Stimulated activated CD4-positive, alpha-beta T cell treated with anti-CD3 and anti-CD28 coated beads, Interleukin-2, amount 100 ng/mL, for 4 hours (primary cell): ENCODE results near the gene MERTK.
"Not testable (repeated sequence)": the region's sequence is repeated elsewhere in the genome, so short reads cannot be mapped to it uniquely, and the experiment has no call there.

Experiments used
- DNase-seq: peaks from one replicate; pipeline ENCODE4 v3.0.0-alpha.2; 2020; ENCODE audit warnings: low read depth

The MERTK gene

DNA sequence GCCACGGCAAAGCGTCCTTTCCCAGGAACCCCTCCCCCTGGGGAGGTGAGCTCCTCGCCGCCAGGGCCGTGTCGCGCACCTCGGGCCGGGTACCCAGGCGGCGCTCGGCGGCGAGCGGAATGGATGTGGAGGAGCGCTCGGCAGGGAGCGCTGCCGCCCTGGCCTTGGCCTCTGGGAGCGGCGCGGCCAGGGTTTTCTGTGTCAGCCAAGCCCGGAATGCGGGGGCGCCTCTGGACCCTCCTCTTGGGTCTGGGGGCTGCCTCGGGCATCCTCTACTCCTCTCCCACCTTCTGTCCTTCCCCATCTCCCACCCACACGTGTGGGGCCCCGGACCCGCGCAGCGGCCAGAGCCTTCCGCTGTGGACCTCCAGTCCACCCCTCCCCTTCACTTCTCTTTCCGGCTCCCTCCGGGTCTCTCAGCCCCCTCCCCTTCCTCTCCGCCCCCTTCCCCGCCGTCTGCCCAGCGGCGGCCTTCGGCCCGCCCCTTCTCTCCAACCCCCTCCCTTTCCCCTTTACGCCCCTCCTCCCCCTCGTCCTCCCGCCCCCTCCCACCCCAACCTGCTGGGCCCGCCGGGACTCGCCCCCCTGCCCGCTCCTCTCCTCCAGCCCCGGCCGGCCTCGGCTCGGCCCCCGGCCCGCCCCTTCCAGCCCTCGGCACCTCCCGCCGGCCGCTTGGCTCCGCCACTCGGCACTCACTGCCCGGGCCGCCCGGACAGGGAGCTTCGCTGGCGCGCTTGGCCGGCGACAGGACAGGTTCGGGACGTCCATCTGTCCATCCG lies at the start of gene MERTK:
Gene MERTK, plus strand, starts transcription at position 684 of the 779 bp plus-strand sequence. CDS start 129 bp downstream, outside the sequence.
- peak; percentile 27 for DNase-seq

DNA sequence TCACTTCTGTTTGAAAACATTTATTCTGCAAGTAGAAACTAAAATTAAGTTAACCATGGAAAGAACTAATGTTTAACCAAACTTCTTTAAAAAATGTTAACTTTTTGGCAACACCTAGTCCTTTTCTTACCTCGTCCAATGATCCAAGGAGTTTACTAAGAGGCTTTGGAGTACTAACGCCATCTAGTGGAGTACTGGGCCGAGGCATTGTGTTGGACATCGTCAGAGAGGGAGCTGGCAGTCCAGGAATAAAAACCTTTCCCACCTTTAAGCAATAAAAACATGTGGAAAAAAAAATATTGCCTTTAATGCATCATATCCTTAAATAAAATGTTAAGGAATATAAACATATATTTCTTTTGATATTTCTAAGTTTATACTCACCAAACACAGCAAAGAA lies 47.8 kb upstream of the MERTK start:
- not testable (repeated sequence) for DNase-seq

GRCh38 chr2:111852544-111852943 lies 45.9 kb upstream of the MERTK start:
- DNase-seq, result not testable (repeated sequence)

DNA sequence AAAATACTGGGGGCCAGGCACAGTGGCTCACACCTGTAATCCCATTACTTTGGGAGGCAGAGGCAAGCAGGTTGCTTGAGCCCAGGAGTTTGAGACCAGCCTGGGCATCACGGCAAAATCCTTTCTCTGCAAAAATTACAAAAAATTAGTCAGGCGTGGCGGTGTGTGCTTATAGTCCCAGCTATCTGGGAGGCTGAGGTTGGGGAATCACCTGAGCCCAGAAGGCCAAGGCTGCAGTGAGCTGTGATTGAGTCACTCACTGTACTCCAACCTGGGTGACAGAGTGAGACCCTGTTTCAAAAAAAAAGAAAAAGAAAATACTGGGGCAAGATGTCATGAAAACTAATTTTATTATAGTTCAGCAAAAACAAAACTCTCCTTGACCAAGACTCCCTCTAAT lies 38.4 kb upstream of the MERTK start:
- not testable (repeated sequence) for DNase-seq

DNA sequence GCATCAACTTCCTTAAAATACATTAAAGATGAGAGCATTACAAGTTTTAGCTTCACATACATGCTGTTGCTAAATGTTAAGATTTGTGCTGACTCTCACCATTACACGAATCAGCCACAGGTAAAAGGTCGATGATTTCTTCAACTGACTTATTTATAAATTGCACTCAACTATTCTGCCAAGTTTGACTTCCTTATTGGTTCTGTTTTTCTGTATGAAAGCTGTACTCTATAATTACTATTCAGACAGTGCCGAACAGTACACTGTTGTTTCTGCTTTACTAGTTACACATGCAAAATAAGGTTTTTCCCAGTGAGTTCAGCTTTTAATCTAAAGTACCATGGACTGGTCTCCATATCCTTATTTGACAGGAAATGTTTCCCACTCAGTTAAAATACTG lies 33.3 kb upstream of the MERTK start:
- not testable (repeated sequence) for DNase-seq

DNA sequence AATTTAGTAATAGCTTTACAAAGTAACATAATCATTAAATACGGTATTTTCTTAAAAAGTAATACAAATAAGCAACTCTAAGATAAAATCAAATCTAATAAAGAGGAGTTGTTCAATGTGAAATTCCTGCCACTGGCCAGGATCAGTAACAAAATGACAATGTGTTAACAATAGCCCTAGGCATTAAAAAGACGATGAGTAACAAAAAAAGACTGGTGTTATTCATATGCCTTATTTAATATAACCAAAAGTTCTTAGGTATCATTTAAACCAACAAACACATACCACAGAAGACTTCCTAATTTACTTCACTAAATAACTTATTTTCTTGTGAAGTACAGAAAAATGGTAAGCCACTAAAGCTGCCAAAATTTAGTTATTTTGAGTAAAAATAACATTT lies 25.6 kb upstream of the MERTK start:
- DNase-seq, result not testable (repeated sequence)

DNA sequence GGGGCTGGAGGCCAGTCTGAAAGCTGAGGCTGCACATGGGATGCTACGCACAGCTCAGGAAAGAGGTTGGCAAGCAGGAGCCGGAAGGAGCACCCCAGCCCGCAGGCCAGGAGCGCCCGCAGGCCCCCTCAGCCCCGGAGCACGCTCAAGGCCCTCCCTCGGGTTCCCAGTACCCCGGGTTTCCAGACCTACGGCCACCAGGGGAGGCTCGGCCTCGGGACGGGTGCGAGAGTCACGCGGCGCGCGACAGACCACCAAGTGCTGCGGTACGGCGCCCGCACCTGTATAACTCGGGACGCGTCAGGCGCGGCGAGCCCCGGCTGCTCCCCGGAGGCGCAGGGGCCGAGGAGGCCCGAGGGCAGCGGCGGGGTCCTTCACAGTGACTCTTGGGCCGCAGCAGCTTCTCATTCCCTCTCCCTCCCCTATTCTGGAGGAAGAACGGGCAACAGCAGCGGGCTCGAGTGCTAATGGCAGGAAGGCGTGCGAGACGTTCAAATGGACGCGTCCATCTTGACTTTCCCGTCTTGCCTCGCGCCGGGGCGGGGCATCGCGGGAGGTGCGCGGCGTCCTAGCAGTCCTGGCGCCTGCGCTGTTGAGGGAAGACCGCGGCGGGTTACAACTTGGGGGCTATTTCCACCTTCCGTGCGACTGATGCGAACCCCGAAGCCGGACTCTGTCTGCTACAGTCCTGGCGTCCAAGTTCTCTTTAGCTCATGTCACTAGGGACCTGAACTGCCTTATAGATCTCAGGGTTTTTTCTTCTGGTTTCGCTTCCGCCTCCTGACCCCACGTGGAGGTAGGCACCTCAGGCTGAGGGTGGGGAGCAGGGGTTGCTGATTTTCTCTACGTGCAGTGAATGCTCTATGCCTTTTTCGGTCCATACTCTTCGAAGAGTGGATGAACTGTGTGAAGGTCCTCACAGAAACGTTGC lies 14.5 kb upstream of the MERTK start, which contains the start of gene ANAPC1:
Gene ANAPC1, minus strand, starts transcription at position 533 of the 931 bp plus-strand sequence. CDS start 3,368 bp downstream, outside the sequence.
- peak; percentile 81 for DNase-seq

DNA sequence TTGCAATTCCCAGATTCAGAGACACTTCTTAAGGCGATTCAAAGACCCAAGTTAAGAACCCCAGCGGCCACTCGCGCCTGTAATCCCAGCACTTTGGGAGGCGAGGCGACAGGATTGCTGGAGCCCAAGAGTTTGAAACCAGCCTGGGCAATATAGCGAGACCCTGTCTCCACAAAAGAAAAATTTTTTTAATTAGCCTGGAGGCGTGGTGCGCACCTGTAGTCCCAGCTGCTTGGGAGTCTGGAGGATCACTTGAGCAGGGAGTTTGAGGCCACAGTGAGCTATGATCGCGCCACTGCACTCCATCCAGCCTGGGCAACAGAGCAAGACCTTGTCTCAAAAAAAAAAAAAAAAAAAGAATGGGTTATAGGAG lies 13.8 kb upstream of the MERTK start:
- no peak for DNase-seq

DNA sequence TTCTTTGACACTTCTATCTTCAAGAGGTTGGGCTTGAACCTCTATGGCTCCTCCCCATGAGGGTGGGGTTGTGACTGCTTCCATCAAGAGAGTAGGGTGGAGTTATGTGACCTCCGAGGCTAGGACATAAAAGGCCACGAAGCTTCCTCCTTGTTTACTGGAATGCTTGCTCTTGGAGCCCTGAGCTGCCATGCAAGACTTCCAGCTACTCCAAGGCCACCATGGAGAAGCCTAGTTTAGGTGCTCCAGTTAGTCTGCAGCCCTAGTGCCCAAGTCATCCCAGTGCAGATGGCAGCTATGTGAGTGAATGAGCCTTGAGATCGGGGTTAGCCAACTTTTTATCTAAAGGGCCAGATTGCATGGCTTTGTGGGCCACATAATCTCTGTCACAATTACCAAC lies 2.4 kb upstream of the MERTK start:
- no peak for DNase-seq

DNA sequence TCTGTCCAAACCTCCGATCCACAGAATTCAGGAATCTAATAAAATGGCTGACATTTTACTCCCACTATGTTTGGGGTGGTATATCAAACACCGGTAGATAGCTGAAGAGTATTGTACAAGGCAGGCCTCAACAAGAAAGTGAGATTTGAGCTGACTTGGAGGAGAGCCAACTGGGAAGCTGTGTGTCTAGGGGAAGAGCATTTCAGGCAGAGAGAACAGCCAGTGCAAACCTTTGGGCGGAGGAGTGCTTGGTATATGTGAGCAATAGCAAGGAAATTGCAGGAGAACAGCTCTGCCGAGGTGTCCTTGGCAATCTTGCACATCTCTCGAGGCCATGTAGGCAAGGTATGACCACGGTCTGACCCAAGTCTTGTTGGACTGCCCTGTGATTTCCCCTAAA lies 1.8 kb upstream of the MERTK start:
- DNase-seq, result no peak

DNA sequence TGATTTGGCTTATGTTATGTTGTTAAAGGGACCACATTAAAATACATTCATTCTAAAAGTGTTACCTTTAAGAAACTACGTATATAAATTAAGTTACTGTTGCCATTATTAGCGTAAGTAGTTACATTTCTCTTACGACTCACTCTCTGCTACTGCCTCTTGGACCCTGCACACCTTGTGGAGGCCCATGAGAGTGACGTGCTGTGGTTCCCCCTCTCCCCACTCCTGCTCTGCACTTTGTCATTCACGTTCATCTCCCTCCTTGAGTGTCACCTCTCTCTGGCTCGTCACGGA lies 830 bp upstream of the MERTK start:
- no peak for DNase-seq

DNA sequence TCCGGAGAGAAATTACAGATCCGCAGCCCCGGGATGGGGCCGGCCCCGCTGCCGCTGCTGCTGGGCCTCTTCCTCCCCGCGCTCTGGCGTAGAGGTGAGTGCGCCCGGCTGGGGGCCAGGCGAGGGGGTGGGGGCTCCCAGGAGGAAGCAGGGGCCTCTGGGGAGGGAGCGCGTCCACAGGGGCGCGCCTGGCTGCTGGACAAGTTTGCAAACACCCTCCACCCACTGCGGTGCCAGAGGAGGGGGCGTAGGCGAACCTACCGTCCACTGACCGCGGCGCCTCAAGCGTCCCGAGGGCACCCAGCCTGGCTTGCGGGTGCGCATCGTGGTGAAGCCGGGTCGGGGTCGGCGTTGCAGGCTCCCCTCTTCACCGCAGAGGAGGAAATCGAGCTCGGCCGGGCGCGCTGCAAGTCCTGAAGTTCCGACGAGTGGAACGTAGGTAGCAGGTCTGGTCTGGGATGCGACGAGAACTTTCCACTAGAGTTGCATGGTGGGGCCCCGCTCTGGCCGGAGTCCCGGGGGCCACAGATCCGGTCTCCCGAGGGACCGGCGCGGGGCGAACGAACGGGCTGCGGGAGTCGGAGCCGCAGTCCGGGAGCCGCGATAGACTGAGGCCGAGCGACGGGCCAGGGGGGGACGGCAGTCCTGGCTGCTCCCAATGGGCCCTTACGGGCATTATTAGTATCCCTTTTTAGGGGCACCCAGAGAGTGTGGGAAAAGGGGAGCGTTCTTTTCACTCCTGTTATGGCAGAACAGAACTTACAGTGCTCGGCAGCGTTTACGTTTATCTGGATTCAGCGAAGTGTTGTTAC lies 502 bp downstream of the MERTK start:
- DNase-seq, result no peak

DNA sequence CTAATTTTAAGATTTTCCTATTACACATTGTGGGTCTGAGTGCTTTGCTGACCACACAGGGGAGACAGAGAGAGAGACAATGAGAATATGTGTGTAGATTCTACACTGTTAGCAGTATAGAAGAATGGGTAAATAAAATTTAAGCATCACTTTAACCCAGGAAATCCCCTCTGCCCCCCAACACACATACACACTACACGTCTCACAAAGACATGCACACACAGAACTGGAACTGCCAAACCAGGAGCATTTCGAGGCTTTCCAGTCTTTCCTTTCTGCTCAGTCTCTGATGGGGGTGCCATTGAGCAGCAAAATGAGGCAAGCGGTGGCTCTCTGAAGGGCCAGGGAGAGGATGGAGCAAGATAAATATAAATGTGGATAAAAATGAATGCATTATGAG lies 2.5 kb downstream of the MERTK start:
- no peak for DNase-seq

GRCh38 chr2:111903516-111903915 lies 5.1 kb downstream of the MERTK start:
- no peak for DNase-seq

DNA sequence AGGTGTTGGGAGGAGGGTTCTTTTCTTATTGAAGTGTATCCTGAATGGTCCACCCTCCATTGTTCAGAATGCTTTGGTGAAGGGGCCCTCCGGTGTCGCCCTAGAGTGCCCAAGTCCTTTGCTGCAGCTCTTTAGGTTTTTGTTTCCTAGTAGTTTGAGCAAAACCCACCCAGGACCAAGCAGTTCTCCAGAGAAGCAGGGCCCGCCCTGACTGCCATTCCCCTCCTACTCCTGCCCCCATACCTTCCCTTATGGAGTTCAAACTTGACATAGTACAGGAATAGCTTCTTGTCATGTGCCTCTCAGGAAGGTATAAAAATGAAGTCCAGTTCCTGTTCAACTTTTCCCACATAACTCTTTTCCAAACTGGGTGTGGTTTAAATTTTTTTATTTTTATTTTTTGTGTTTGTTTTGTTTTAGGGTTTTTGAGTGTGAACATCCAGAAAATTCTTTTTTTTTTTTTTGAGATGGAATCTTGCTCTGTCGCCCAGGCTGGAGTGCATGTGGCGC lies 5.6 kb downstream of the MERTK start:
- DNase-seq, result no peak

- no peak for DNase-seq
Measured at GRCh38 chr2:111904726-111905474, 6.5 kb downstream of the MERTK start.

DNA sequence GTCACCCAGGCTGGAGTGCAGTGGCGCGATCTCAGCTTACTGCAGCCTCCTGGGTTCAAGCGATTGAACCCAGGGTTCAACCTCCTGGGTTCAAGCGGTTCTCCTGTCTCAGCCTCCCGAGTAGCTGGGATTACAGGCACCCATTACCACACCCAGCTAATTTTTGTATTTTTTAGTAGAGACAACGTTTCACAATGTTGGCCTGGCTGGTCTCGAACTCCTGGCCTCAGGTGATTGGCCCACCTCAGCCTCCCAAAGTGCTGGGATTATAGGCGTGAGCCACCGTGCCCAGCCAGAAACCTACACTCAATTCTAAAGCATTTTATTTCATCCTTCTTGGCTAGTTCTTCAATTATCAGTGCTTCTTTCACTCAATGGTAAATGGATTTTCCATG lies 7.1 kb downstream of the MERTK start:
- not testable (repeated sequence) for DNase-seq

DNA sequence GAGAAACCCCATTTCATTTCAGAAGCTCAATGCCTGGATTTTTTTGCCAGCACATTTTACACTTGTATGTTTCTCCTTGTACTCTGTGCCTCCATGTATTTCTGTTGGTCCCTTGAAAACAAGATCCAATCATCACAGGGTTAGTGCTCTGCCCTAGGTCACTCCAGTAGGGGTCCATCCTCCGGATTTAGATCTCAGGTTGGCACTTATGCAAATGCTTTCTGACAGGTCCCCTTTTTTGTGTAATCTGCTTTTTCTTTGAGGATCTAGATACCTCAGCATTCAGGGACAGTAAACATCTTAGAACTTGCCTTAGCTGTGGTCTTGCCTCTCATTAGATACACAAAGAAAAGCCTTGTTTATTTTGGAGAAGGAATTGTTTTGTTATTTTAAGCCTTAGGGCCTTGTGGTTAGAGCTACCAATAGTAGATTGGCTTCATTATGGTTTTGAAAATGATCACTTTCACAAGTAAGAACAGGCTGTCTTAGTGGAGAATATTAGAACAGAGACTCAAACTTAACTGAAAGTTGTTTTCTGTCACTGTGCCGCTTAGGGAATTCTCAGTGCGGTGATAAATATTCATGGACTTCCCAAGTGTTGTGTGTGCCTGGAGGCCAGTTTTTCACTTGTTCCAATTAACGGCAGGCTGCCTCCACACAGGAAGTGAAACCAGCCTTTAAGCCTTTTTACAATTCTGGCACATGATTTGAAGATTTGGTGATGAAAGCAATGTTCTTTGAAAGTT lies 7.8 kb downstream of the MERTK start:
- no peak for DNase-seq

DNA sequence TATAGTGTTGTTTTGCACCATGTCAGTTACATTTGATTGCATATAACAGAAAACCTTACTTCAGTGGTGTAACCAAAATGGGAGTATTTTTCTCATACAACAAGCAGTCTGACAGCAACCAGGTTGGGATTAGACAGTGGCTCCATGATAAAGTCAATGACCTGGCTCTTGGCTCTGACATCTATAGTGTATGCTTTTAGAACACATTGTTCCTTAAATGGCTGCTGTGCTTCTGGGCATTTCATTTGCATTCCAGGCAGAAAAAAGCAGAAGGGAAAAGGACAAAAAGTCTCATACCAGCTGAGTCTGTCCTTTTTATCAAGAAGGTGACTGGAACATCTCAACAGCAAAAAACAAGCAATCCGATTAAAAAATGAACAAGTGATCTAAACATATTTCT lies 10.2 kb downstream of the MERTK start:
- no peak for DNase-seq

DNA sequence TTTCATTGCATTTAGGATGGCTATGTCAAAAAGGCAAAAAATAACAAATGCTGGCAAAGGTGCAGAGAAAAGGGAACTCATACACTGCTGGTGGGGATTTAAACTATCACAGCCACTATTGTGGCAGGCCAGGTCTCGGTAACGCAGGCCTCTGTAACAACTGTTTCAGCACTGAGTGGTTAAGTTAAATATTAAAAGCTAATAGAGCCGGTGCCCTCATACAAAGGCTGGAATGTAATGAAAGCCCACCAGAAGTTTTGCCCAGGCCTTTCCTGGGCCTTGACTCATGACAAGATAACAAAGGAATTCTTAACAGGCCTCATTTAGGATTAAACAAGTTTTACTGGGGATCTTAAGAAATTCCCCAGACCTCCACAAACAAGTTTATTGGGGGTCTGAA lies 10.7 kb downstream of the MERTK start:
- no peak for DNase-seq

DNA sequence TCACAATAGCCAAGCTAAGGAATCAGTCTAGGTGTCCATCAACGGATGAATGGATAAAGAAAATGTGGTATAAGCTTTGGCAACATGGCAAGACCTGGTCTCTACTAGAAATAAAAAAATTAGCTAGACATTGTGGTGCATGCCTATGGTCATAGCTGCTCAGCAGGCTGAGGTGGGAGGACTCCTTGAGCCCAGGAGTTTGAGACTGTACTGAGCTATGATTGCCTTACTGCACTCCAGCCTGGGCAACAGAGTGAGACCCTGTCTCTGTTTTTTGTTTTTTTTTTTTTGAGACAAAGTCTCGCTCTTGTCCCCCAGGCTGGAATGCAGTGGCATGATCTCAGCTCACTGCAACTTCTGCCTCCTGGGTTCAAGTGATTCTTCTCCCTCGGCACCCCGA lies 11.6 kb downstream of the MERTK start:
- DNase-seq, result not testable (repeated sequence)
